Activated CD4-positive, alpha-beta T cell treated with anti-CD3 and anti-CD28 coated beads for 1 hour (primary cell): ENCODE measurements around the gene PTH2.
A peak's percentile ranks its signal among the peaks of the same experiment; 100 is the strongest.
"Not testable (repeated sequence)": the region's sequence is repeated elsewhere in the genome, so short reads cannot be mapped to it uniquely, and the experiment has no call there.

Source experiments
- DNase-seq: peaks from one replicate; pipeline ENCODE4 v3.0.0-alpha.2; 2020

The PTH2 gene

DNA sequence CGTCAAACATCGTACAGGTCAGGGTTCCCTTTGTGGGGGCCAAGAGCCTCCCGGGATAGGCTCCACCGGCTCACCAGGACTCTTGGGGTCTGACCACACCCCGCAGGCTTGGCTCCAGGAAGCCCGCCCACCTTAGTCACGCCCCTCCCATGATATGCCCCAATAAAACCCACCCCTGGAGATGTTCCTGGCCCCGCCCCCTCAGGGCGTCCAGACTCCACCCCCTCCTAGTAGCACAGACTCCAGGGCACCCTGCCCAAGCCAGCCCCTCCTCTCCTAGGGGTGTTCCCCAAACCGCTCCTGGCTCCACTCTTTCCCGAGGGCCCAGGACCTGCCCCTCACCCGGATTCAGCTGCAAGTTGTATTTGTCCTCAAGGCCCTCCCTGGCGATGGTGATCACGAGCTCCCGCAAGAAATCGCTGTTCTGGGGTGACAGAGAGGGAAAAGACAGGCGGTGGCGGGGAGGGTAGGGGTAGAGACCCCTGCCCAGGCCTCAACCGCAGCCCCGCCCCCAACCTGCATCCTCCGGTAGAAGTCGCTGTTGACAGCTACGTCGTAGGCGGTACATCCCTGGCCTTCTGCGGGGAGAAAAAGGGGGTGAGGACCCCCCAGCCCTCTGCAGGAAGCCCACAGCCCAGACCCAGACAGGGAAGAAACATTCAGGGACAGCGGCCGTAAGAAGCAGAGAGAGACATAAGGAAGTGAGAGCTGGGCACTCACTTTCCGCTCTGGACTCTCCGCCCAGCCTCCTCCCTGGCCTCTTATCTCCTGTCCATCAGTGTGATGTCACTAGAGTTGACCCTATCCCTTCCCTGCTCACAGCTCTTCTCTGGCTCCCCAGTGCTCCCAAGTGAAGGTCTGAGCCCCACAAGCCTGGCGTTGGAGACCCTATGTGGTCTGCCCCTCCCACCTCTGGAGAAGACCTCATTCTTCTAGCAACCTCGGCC is 24.5 kb upstream of the PTH2 start:
- no peak for DNase-seq

DNA sequence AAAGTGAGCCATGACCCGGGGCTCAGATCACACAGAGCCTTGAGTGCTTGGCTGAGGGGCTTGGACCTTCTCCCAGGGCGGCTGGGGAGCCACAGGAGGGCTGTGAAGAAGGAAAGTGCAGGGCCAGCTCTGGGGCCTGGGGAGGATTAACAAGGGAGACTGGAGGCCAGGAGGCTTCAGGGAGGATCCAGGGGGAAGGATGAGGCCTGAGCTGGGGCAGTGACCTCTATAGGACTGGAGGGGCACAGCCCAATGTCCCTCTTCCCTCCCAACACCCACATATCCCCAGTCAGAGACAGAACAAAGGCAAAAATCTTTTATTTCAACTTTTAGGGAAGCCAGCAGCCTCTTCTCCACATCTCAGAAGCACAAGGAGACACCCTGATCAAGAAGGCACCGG is 22.8 kb upstream of the PTH2 start:
- no peak for DNase-seq

DNA sequence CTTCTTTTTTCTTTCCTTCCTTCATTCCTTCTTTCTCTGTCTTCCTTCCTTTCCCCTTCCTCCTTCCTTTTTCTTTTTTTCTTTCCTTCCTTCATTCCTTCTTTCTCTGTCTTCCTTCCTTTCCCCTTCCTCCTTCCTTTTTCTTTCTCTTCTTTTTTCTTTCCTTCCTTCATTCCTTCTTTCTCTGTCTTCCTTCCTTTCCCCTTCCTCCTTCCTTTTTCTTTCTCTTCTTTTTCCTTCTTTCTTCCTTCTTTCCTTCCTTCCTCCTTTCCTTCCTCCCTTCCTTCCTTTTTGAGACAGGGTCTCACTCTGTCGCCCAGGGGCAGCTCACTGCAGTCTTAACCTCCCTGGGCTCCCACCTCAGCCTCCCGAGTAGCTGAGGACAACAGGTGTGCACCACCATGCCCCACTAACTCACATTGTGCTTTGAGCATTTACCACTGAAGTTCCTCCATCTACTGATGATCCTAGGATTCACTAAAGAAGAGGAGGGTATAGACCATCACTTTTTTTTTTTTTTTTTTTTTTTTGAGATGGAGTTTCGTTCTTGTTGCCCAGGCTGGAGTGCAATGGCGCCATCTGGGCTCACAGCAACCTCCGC is 21.0 kb upstream of the PTH2 start:
- not testable (repeated sequence) for DNase-seq

GRCh38 chr19:49443366-49444099 is 20.3 kb upstream of the PTH2 start:
- DNase-seq: peak; percentile 87

GRCh38 chr19:49442771-49443365 is 19.6 kb upstream of the PTH2 start:
- DNase-seq: no peak

GRCh38 chr19:49442354-49442753 is 19.1 kb upstream of the PTH2 start:
- DNase-seq: no peak

DNA sequence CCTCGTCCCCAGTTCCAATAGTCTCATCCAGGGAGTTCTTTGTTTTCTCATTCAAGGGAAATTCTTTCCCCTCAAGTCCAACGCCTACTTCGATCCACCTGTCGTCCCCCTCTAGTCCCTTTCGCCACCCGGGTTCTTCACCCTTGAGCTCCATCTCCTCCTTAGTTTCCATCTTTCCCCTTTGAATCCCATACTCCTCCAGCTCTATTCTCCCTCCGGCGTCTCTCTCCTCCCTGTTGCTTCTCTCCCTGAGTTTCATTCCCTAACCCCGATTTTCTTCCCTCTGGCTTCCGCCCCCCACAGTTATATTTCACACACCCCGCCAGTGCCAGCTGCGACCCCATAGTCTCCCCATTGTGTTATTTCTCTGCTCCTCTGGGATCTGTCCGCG is 18.7 kb upstream of the PTH2 start:
- no peak for DNase-seq

- no peak for DNase-seq
Measured at GRCh38 chr19:49441210-49441959, 18.1 kb upstream of the PTH2 start, which contains the start of gene SLC17A7. Gene SLC17A7, minus strand, starts transcription at chr19:49441527. Its CDS starts 148 bp downstream, at chr19:49441379.

- DNase-seq: no peak
Measured at GRCh38 chr19:49440439-49441209, 17.4 kb upstream of the PTH2 start.

GRCh38 chr19:49439836-49440235 is 16.6 kb upstream of the PTH2 start:
- no peak for DNase-seq

DNA sequence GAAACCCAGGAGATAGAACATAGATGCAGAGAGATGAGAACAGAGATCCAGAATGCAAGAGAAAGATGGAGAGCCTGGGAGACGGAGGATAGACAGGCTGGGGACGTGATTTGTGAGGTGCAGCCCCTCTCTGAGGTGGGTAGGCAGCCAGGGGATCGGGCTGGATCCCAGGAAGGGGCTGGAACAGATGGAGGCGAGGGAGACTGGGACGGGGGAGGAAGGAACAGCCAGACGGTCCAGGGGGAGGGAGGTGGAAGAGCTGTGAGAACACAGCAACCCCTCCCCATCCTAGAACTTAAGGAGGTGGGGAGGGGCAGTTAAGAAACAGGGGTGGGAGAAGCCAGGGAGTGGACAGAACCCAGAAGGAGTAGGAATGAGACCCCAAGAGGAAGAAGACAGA is 15.0 kb upstream of the PTH2 start:
- DNase-seq: no peak

DNA sequence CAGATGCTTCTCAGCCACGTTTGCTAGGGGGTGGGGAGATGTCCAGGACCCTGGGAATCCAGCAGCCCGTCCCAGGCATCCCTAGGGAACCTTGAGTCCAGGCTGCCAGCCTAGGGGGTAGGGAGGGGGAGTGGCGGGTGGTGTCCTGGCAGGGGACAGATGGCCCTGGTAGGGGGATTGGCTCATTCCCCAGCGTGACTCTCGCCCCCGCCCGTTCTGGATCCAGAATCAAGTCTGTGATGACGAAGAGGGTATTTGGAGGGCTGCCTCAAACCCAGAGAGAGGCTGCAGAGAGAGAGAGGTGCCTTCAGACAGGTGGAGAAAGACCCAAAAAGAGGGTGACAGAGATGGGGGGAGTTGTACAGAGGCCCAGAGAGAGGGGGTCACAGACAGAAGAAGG is 14.0 kb upstream of the PTH2 start:
- no peak for DNase-seq

DNA sequence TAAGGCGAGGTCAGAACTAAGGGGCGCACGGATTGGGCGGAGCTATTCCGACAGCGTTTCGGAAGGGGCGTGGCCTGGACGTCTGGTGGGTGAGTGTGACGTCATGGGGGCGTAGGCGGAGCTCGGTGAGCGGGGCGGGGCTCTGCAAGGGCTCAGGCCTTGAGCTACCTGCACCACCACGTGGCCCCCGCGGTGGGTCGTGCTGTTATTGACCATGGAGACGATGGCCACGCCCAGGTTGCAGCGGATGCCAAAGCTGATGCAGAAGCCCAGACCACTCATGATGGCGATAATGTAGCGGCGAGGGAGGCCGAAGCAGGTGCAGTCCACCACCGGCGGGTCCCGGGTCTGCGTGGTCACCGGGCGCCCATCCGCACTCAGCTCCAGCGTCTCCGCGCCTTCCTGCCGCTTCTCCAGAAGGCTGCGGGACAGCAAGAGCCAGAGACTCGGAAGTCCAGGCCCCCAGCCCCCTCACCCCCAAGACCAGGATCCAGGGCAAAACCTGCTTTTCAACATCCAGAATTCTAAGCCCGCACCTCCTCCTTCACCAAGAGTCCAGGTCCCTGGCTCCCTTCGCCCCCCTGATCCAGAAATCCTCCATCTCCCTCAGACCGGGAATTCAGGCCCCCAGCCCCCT is 13.3 kb upstream of the PTH2 start:
- DNase-seq: no peak

DNA sequence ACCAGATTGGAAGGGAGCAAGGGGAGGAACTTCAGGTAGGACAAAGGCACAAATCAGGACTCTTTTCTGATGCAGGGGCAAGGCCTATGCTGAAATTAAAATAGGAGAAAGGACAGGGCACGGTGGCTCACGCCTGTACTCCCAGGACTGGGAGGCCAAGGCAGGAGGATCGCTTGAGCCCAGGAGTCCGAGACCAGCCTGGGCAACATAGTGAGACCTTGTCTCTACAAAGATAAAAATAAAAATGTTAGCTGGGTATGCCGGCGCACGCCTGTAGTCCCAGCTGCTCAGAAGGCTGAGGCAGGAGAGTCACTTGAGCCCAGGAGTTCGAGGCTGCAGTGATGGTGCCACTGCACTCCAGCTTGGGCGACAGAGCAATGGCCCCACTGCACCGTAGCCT is 12.4 kb upstream of the PTH2 start:
- no peak for DNase-seq

DNA sequence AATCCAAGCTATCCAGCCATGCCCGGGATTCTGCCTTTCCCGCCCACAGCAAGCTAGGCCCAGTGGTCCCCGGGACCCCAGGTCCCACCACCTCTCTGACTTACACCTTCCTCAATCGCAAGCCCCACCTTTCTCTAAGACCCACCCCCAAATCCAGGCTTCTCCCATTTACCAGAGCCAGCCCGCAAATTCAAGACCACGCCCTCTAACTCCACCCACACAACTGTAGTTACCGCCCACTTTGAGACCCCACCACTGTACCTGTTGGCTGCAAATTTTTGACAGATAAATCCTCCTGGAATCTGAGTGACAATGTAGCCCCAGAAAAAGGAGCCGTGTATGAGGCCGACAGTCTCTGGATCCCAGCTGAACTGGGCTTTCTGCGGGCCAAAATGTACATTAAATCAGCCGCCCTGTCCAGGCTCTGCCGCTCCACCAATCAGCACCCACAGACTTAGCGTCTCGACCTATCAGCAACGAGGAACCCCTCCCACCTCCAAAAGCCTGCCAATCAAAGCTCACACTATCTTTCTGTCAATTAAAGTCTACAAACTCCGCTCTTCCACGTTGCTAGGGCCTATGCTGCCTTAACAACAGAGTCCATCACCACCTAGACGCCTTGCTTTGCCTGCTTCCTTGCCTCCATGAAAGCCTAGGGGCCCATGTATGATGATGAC is 11.8 kb upstream of the PTH2 start:
- DNase-seq: no peak

- DNase-seq: no peak
Measured at GRCh38 chr19:49433240-49433901, 10.1 kb upstream of the PTH2 start.

DNA sequence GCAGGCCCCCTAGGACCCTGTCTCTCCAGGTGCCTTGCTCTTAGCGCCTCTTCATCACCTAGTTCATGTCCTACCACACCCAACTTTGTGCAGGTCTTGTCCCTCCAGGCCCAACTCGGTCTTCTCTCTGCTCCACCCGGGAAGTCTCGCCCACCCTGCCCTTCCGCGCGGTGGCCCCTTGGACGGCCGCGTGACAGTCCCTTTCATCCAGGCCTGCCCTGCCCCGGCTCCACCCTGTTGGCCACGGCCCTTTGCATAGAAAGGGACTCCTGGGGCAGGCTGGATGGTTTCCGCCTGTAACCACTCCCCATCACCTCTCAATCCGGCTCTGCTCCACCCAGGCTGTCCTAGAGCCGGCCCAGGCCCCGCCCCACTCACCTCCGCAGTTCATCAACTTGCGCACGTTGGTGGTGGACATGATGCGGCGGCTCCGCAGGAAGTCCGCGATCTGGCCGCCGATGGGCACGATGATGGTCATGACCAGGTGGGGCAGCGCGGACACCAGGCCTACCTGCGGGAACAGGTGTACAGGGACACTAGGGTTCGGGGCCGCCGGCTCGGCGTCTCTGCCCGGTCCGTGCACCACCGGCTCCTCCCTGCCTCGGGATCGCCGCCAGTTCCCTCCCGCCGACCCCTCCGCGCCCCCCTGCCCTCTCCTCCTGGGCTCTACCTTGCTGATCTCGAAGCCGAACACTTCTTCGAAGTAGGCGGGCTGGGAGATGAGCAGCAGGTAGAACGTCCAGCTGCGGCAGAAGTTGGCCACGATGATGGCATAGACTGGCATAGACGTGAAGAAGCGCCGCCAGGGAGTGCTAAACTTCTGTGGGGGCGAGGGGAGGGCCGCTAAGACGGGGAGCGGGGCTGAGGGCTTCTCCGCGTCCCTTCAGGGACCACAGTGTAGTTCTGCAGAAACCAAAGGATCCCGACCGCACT is 9.2 kb upstream of the PTH2 start:
- DNase-seq: no peak

DNA sequence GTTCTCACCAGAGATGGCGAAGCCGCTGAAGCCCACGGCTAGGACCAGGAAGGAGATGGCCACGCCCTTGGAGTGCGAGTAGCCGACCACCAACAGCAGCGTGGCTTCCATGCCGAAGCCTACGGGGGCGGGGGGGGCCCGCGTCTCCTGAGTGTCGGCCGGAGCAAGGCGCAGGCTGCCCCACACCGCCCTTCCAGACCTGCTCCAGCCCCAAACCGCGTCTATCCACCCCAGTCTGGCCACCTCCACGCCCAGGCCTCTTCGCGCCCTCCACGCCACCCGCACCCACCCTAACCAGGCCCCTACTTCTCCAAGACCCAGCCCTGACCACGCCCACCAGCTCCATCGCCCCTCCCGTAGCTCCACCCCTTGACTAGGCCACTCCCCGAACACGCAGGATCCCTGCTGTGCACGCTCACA is 8.1 kb upstream of the PTH2 start:
- DNase-seq: no peak
